ENCODE data around the gene MYZAP.

- TF ChIP-seq, protein P1, sequence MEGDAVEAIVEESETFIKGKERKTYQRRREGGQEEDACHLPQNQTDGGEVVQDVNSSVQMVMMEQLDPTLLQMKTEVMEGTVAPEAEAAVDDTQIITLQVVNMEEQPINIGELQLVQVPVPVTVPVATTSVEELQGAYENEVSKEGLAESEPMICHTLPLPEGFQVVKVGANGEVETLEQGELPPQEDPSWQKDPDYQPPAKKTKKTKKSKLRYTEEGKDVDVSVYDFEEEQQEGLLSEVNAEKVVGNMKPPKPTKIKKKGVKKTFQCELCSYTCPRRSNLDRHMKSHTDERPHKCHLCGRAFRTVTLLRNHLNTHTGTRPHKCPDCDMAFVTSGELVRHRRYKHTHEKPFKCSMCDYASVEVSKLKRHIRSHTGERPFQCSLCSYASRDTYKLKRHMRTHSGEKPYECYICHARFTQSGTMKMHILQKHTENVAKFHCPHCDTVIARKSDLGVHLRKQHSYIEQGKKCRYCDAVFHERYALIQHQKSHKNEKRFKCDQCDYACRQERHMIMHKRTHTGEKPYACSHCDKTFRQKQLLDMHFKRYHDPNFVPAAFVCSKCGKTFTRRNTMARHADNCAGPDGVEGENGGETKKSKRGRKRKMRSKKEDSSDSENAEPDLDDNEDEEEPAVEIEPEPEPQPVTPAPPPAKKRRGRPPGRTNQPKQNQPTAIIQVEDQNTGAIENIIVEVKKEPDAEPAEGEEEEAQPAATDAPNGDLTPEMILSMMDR (IDR thresholded peaks at IDR 0.05), result no peak
- TF ChIP-seq POLR2A (IDR thresholded peaks at IDR 0.05), result no peak
These were observed 19.4 kb downstream of the MYZAP start for GRCh38 chr15:57611123-57611522.

Measured in lower leg skin (tissue), 3 donors.